NCI-H748 (cell line): Measurements from ENCODE around the gene NCK1.
A peak's percentile ranks its signal among the peaks of the same experiment; 100 is the strongest.
"Not testable (repeated sequence)": the region's sequence is repeated elsewhere in the genome, so short reads cannot be mapped to it uniquely, and the experiment has no call there.

Experiments
- DNase-seq: peaks from one replicate; lab custom pipeline; 2025; ENCODE audit not compliant: unreplicated experiment; lab: John Stamatoyannopoulos, UW

The NCK1 gene

DNA sequence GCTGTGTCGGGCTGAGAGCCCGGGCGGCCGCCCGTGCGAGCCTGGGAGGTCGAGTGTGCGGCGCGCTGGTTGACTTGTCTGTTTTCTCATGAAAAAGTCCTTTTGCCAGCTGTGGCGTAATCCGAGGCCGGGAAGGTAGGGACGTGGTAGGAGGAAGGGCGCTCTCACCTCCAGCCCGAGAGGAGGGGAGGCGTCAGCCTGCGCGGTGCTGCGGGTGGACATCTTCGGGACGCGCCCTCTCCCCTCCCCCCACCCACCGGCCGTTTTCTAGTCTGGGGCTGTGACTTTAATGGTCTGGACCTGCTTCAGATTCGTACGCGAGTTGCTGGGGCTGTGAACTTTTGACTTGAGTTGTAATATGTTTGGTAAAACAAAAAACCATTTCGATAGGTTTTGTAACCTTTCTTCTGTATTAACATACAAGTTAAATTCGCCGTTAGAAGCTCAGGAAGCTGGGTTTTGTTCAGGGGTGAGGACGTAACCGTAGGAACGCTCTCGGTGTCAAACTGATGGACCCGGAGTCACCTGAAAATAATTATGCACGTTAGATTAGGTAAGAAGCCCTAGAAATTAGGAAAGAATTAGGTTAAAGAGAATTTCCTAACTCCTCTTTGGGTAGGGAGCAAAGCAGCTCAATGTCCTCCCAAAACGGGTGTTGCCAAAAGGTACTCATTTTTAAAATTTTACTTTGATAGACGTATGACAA, 762 bp downstream of the NCK1 start:
- peak; percentile 75 for DNase-seq

DNA sequence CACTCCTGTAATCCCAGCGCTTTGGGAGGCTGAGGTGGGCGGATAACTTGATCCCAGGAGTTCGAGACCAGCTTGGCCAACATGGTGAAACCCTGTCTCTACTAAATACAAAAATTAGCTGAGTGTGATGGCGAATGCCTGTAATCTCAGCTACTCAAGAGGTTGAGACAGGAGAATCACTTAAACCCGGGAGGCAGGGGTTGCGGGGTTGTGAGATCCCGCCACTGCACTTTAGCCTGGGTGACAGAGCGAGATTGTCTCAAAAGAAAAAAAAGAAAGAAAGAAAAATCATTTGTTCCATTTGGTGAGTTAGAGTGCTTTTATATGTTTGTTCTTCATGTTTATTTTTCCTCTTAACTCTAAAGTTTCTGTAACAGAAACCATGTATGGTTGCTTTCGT, 7.3 kb downstream of the NCK1 start:
- no peak for DNase-seq

DNA sequence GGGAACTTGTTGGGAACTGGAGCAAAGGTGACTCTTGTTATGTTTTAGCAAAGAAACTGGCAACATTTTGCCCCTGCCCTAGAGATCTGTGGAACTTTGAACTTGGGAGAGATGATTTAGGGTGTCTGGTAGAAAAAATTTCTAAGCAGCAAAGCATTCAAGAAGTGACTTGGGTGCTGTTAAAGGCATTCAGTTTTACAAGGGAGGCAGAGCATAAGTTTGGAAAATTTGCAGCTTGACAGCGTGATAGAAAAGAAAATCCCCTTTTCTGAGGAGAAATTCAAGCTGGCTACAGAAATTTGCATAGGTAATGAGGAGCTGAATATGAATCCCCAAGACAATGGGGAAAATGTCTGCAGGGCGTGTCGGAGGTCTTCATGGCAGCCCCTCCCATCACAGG, 10.2 kb downstream of the NCK1 start:
- DNase-seq: not testable (repeated sequence)

DNA sequence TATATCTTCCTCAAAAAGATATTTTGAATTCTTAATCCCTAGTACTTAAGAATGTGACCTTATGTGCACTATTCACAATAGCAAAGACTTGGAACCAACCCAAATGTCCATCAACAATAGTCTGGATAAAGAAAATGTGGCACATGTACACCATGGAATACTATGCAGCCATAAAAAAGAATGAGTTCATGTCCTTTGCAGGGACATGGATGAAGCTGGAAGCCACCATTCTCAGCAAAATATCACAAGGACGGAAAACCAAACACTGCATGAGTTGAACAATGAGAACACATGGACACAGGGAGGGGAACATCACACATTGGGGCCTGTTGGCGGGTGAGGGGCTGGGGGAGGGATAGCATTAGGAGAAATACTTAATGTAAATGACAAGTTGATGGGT, 17.5 kb downstream of the NCK1 start:
- not testable (repeated sequence) for DNase-seq

DNA sequence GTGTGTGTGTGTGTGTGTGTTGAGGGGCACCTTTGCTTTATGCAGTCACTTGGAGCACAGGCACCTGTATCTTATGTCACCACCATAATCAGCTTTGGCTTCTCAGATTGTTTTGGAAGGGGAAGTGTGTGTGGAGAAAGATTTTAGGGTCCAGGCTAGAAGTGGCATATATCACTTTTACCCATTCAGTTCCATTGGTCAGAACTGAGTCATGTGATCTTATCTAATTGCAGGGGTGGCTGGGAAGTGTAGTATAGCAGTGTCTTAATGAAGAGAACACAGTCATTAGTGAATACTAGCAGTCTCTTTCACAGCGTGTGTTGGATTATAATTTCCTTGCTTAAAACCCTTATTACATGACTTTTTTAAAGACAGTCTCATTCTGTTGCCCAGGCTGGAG, 20.6 kb downstream of the NCK1 start:
- DNase-seq: no peak

DNA sequence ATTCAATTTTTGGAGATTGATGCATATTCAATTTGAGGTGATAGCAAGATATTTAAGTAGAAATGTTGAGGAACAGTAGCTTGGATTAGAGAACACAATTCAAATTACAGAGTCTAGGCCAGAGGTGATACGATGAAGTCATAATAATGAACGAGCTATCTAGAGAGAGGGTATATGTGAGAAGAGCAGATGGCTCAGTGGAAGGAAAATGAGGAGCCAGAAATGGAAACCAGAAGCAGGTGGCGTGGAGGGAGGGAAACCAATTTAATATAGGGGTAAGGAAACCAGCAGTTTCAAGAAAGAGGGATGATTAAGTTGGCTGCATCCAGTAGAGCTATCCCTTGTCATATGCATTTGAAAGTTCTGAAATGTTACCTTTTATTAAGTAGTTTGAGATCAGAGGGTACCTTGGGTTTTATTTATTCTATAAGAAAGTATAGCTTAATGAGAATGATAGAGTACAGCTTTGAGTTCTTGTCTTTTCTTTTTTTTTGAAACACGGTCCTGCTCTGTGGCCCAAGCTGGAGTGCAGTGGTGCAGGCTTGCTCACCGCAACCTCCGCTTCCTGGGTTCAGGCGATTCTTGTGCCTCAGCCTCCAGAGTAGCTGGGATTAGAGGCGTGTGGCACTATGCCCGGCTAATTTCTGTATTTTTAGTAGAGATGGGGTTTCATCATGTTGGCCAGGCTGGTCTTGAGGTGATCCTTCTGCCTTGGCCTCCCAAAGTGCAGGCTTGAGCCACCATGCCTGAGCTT, 22.1 kb downstream of the NCK1 start:
- DNase-seq: no peak

DNA sequence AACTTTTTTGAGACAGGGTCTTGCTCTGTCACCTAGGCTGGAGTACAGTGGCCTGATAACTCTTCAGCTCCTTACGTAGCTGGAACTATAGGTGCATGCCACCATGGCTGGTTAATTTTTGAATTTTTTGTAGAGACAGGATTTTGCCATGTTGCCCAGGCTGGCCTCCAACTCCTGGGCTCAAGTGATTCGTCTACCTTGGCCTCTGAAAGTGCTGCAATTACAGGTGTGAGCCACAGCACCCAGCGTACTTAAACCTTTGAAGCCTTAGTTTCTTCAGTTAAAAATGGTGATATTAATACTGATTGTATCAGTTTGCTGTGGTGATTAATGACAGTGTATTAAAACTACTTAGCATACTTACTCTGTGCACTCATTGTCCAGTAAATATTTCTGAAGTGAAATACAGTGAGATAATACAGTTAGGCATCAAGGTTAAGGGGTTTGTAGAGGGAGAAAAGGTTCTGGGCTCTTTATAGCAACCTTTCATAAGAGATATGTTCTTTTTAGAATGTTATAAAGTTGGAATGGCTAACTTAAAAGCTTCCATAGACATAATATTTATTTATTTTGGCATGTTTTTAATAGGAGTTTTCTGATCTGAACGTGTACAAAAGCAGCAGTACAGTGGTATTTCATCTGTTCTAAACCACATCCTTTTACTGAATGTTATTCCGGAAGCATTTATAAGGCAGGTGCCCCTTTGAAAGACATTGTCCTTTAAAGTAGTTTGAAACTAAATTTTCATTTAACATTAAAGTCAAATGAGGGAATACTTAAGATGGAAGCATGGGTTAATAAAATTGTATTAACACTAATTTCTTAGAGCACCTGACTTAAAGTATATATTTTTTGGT, 23.6 kb downstream of the NCK1 start:
- DNase-seq: no peak

DNA sequence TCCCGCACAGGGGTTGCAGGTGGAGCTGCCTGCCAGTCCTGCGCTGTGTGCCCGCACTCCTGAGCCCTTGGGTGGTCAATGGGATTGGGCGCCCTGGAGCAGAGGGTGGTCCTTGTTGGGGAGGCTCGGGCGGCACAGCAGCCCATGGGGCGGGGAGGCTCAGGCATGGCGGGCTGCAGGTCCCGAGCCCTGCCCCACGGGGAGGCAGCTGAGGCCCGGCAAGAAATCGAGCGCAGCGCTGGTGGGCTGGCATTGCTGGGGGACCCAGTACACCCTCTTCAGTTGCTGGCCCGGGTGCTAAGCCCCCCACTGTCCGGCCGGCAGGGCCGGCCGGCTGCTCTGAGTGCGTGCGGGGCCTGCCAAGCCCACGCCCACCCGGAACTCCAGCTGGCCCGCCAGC, 27.9 kb downstream of the NCK1 start:
- no peak for DNase-seq

DNA sequence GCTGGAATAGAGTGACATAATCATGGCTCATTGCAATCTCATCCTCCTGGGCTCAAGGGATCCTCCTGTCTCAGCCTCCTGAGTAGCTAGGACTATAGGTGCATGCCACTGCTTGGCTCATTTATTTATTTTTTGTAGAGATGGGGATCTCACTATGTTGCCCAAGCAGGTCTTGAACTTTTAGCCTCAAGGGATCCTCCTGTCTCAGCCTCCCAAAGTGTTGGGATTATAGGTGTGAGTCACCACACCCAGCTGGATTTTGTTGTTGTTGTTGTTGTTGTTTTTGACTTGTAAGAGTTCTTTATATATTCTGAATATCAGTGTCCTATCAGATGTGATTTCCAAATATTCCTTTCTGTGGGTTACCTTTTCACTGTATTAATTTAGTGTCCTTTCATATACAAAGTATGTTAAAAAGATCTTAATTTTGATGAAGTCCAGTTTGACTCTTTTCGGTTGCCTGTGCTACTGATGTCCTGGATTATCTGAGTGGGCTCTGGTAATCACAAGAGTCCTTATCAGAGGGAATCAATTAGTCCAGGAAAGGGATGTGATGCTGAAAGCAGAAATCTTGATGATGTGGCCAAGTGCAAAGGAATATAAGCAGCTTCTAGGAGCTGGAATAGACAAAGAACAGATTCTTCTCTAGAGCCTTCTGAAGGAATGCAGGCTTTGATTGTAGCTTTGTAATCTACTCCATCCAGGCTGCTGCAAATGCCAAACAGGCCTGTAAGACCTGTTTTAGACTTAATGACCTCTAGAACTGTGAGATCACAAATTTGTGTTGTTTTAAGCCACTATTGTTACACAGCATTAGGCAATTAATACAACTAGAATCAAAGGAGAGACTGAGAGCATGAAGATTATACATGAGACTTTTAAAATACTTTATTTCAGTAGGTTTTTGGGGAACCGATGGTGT, 30.2 kb downstream of the NCK1 start:
- DNase-seq: no peak

DNA sequence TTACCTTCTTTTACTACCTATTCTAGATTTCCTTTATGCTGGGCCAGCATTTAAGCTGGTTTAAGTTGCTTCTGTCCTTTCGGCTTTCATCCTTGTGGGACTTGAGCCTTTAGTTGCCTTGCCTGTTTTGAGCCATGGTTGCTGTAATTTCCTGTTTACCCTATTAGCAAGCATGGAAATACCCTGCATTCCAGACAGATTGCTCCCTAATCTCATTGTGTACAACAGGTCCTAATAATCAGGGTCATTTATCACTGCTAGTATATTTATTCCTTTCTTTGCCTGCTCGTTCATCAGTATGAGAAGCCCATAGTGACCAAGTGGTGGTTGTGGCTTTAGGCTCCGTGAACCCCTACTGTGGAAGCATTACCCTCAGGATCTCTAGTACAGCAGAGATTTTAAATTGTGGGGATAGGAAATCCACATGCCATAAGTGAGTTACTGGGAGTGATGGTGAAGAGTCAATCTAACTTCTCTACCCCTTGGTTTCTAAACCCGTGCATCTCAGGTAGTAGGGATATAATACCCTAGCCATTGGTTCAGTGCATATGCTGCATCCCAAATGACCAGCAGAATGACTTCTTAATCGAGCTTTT, 31.9 kb downstream of the NCK1 start:
- no peak for DNase-seq

DNA sequence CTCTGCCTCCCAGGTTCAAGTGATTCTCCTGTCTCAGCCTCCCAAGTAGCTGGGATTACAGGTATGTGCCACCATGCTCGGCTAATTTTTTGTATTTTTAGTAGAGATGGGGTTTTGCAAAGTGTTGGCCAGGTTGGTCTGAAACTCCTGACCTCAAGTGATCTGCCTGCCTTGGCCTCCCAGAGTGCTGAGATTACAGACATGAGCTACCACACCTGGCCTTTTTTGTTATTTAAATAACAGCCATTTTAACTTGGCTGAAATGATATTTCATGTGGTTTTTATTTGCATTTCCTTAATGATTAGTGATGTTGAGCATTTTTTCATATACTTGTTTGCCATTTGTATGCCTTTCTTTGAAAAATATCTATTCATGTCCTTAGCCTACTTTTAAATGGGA, 35.2 kb downstream of the NCK1 start:
- DNase-seq: not testable (repeated sequence)

DNA sequence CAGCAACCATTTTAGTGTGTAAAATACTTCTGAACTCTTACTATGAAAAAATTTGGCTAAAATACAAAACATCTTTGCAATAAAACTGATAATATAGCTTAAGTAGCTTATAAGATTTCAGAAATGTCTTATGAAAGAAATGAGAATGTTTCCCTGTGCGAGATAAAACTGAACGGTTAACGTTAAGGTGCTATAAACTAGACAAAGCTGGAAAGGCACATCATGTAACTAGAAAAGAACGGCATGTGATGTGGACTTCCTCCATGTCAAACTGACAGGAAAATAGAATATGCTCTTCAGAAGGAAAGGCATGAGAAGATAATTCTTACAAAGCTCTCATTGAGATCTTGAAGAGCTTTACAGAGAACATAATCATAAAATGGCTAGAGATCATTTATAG, 36.5 kb downstream of the NCK1 start:
- DNase-seq: no peak

DNA sequence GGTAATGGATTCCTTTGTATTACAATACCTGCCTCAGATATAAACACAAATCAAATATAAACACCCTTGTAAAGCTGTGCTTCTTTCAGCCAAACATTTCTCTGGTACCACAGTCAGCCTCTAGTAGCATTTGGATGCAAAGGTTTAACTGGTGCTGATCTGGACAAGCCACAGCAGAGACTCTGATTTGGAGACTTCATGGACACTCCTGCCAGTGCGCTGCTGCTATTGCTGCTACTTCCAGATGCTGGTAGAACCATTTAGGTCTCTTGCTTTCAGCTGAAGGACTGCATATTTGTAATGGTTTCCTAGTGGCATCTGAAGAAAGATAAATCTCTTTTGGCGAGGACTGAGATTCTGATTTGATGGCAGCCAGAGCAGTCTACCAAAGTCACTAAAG, 36.9 kb downstream of the NCK1 start:
- DNase-seq: no peak

DNA sequence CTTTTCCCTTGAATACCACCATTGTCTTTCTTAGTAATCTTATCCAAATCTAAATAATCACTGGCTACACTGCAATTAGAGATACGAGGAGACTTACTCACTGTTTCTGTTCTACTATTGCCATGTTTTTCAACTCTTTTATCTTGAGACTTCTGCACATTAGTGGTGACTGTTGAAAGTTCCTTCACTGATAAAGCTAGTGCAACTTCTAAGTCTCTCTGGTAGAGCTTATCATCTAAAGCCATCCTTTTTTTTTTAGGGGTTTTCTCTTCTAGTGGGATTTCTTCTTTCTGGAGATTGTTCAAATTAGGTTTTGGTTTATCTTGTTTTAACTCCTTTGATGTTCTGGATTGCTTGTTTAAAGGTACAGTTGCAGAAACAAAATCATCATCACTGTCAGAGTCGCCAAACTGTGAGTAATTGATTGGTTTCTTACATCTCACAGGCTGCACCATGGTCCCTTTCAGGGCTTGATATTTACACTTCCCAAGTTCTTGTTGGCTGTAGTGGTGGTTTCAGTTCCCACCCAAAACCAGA, 37.7 kb downstream of the NCK1 start:
- no peak for DNase-seq

DNA sequence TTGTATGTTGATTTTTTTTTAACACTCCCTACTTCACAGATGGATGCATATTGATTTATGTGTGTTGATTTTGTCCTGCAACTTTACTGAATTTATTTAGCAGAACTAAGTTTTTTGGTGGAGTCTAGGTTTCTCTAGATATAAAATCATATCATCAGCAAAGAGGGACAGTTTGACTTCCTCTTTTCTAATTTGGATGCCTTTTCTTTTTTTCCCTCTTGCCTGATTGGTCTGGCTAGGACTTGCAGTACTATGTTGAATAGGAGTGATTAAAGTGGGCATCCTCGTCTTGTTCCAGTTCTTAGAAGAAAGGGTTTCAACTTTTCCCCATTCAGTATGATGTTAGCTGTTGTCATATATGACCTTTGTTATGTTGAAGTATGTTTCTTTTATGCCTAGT, 38.7 kb downstream of the NCK1 start:
- DNase-seq: not testable (repeated sequence)

DNA sequence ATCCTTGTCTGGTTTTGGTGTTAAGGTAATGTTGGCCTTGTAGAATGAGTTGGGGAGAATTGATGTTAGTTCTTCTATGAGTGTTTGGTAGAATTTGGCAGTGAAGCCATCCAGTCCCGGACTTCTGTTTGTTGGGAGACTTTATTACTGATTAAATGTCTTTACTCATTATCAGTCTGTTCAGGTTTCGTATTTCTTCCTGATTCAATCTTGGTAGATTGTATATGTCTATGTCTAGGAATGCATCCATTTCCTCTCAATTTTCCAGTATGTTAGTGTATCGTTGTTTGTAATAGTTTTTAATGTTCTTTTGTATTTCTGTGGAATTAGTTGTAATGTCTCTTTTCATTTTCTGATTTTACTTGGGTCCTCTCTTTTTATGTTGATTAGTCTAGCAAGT, 39.4 kb downstream of the NCK1 start:
- no peak for DNase-seq

DNA sequence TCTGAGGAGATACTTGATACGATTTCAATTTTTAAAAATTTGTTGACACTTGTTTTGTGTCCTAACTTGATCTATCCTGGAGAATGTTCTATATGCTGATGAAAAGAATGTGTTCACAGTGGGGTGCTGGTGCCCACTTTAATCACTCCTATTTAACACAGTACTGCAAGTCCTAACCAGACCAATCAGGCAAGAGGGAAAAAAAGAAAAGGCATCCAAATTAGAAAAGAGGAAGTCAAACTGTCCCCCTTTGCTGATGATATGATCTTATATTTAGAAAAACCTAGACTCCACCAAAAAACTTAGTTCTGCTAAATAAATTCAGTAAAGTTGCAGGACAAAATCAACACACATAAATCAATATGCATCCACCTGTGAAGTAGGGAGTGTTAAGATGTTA, 40.5 kb downstream of the NCK1 start:
- DNase-seq: not testable (repeated sequence)

DNA sequence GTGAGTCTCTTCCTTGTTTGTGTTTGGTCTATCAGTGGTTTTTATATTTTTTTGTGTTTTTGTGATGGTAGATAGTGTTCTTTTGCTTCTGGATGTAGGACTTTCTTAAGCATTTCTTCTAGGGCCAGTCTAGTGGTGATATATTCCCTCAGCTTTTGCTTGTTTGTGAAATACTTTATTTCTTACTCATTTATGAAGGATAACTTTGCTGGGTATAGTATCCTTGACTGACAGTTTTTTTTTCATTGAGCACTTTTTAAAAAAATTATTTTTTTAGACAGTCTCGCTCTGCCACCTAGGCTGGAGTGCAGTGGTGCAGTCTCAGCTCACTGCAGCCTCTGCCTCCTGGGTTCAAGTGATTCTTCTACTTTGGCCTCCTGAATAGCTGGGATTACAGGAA, 41.9 kb downstream of the NCK1 start:
- no peak for DNase-seq

DNA sequence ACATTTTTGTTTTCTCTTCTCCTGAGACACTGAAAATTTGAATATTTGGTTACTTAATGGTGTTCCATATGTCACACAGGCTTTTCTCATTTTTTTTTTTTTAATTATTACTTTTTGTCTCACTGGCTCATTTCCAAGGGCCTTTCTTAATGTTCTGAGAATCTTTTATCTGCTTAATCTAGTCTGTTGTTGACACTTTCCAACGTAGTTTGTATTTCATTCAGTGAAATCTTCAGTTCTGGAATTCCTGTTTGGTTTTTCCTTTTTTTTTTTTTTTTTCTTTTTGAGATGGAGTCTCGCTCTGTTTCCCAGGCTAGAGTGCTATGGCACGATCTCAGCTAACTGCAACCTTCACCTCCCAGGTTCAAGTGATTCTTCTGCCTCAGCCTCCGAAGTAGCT, 42.7 kb downstream of the NCK1 start:
- no peak for DNase-seq

DNA sequence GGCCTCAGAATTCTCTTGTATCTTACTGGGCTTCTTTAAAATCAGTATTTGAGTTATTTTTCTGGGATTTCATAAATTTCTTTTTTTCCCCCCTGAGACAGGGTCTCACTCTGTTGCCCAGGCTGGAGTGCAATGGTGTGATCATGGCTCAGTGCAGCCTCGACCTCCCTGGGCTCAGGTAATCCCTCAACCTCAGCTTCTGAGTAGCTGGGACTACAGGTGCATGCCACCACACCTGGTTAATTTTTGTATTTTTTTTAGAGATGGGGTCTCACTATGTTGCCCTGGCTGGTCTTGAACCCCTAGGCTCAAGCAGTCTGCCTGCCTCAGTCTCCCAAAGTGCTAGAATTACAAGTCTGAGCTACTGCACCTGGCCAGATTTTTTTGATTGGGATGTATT, 43.5 kb downstream of the NCK1 start:
- no peak for DNase-seq
